ENCODE data around the gene MAD2L1.

Gene MAD2L1

DNA sequence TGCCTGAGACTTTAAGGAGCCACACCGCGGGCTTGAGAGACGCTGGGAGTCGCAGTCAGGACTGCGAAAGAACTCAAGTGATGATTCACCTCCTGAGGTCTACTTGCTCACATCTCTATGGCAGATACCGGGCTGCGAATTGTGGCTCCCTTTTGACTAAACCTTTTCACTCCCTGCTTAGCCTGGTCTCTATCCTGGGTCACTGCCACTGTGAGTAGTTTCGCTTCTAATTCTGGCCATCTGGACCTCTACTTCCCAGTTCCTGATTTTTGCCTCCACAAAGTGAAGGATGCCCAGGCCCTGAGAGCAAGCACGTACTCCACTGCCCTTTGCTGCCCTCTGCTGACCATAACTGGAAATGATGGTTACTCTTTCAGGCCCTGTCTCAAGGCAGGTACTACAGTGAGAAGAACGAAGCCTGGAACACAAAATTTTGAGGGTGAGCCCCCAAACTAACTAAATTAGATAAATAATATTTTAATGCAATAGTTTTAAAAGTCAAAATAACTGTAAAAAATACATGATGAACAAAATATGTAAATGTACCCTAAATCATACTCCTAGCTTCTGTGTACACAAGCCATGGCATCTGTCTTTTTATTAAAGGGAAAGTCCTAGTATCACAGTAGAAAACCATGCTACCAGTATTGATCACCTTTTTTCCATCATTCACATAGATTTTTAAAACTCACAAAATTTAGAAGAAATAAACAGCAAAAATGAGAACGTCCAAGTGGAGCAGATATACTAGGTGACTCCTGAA lies 16.7 kb downstream of the MAD2L1 start:
- Histone ChIP-seq H3K4me1 (ENCODE audit: control insufficient read depth, insufficient read depth, low read length) (no peaks in the 10 kb centered on the region), H3K9me3 (ENCODE audit: control insufficient read depth, insufficient read depth, low read depth, low read length) (no peaks in the 10 kb centered on the region), H3K4me3 (ENCODE audit: low read depth, low read length) (no peak overlapping the region), H3K36me3 (ENCODE audit: control insufficient read depth in 2 of 2, insufficient read depth in 1 of 2, low read length in 2 of 2) (peaks cover 0 to 5% of the 10 kb centered on the region in 2 experiments; a peak in 1 of 3 replicates), H3K27ac (ENCODE audit: extremely low read depth, low read depth, low read length) (no peak overlapping the region)
- no peak for TF ChIP-seq SETDB1 (IDR thresholded peaks at IDR 0.05; ENCODE audit: insufficient read length, low read length)
- no peak for TF ChIP-seq ZNF214 (tag by site-specific recombination; IDR thresholded peaks at IDR 0.05; ENCODE audit: borderline replicate concordance)
- peak; percentile 46; the same call in 1 of the 2 replicates for TF ChIP-seq ZSCAN30 (tag by site-specific recombination; IDR thresholded peaks at IDR 0.05)
- TF ChIP-seq ZNF654 (tag by site-specific recombination; IDR thresholded peaks at IDR 0.05; ENCODE audit: low read depth): peak; percentile 87
- no peak for TF ChIP-seq ZNF175 (tag by site-specific recombination; IDR thresholded peaks at IDR 0.05)
- TF ChIP-seq, protein P1, sequence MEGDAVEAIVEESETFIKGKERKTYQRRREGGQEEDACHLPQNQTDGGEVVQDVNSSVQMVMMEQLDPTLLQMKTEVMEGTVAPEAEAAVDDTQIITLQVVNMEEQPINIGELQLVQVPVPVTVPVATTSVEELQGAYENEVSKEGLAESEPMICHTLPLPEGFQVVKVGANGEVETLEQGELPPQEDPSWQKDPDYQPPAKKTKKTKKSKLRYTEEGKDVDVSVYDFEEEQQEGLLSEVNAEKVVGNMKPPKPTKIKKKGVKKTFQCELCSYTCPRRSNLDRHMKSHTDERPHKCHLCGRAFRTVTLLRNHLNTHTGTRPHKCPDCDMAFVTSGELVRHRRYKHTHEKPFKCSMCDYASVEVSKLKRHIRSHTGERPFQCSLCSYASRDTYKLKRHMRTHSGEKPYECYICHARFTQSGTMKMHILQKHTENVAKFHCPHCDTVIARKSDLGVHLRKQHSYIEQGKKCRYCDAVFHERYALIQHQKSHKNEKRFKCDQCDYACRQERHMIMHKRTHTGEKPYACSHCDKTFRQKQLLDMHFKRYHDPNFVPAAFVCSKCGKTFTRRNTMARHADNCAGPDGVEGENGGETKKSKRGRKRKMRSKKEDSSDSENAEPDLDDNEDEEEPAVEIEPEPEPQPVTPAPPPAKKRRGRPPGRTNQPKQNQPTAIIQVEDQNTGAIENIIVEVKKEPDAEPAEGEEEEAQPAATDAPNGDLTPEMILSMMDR (tag by site-specific recombination; IDR thresholded peaks at IDR 0.05): peak; percentile 47
- TF ChIP-seq, protein P2, sequence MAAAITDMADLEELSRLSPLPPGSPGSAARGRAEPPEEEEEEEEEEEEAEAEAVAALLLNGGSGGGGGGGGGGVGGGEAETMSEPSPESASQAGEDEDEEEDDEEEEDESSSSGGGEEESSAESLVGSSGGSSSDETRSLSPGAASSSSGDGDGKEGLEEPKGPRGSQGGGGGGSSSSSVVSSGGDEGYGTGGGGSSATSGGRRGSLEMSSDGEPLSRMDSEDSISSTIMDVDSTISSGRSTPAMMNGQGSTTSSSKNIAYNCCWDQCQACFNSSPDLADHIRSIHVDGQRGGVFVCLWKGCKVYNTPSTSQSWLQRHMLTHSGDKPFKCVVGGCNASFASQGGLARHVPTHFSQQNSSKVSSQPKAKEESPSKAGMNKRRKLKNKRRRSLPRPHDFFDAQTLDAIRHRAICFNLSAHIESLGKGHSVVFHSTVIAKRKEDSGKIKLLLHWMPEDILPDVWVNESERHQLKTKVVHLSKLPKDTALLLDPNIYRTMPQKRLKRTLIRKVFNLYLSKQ (tag by site-specific recombination; IDR thresholded peaks at IDR 0.05; ENCODE audit: borderline replicate concordance): no peak
- TF ChIP-seq, protein P3, sequence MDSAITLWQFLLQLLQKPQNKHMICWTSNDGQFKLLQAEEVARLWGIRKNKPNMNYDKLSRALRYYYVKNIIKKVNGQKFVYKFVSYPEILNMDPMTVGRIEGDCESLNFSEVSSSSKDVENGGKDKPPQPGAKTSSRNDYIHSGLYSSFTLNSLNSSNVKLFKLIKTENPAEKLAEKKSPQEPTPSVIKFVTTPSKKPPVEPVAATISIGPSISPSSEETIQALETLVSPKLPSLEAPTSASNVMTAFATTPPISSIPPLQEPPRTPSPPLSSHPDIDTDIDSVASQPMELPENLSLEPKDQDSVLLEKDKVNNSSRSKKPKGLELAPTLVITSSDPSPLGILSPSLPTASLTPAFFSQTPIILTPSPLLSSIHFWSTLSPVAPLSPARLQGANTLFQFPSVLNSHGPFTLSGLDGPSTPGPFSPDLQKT (IDR thresholded peaks at IDR 0.05; ENCODE audit: borderline replicate concordance, low read depth, low read length): no peak
- no peak for TF ChIP-seq KLF7 (tag by site-specific recombination; IDR thresholded peaks at IDR 0.05; ENCODE audit: borderline replicate concordance)
- TF ChIP-seq ZNF48 (tag by site-specific recombination; IDR thresholded peaks at IDR 0.05): no peak
- TF ChIP-seq SCRT2 (tag by site-specific recombination; IDR thresholded peaks at IDR 0.05): no peak
- ChIA-PET POLR2A (no interaction called here), CTCF (interaction anchor here (0.6 to 2.5 kb wide), 6 partner anchors 68 to 502 kb away, joined by 3 to 7 read pairs (median 4); partner anchors contain the start of gene PDE5A)

DNA sequence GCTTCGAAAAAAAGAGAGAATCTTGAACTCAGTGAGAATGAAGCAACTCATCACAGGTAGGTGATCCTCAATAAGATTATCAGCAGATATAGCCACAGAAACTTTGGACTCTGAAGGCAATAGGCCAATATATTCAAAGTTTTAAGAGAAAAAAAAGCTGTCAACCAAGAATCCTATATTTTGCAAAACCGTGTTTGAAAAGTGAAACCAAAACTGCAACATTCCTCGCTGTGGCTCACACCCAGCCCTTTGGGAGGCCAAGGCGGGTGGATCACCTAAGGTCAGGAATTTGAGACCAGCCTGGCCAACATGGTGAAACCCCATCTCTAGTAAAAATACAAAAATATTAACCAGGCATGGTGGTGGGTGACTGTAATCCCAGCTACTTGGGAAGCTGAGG lies 22.8 kb downstream of the MAD2L1 start:
- TF ChIP-seq SETDB1 (IDR thresholded peaks at IDR 0.05; ENCODE audit: insufficient read length, low read length) (peak; percentile 62), ZNF701 (tag by site-specific recombination; IDR thresholded peaks at IDR 0.05) (no peak)
- no peak overlapping the region for H3K27ac ChIP-seq (ENCODE audit: extremely low read depth, low read depth, low read length)
- ChIA-PET CTCF (interaction anchor here (0.7 kb wide), 1 partner anchor 17 kb away, joined by 4 read pairs; no protein-coding TSS in a partner anchor), POLR2A (no interaction called here)
- H3K4me1 ChIP-seq (ENCODE audit: control insufficient read depth, insufficient read depth, low read length): no peaks in the 10 kb centered on the region
- H3K4me3 ChIP-seq (ENCODE audit: low read depth, low read length): no peak overlapping the region
- no peaks in the 10 kb centered on the region for H3K36me3 ChIP-seq (ENCODE audit: control insufficient read depth in 2 of 2, insufficient read depth in 1 of 2, low read length in 2 of 2)
- no peaks in the 10 kb centered on the region for H3K9me3 ChIP-seq (ENCODE audit: control insufficient read depth, insufficient read depth, low read depth, low read length)

DNA sequence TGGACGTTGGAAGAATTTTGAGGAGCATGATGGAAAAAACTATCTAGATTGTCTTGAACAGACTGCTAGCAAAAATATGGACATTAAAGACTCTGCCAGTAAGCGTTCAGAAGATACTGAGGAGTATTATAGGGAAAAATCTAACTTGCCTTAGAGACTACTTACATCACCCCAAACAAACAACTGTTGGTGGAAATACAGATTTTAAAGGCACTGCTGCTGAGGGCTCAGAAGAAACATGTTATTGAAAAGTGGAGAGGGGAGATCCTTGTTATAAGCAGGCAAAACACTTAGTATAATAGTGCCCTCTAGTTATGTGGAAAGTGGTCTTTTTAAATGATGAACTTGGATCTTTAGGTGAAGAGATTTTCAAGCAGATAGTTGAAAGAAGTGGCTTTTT lies 29.2 kb downstream of the MAD2L1 start:
- CTCF ChIA-PET: no interaction called here

More for the DNA sequence above, 29.2 kb downstream of the MAD2L1 start:
- H3K4me1 ChIP-seq (ENCODE audit: control insufficient read depth, insufficient read depth, low read length): no peaks in the 10 kb centered on the region
- H3K9me3 ChIP-seq (ENCODE audit: control insufficient read depth, insufficient read depth, low read depth, low read length): no peaks in the 10 kb centered on the region
- no peak for TF ChIP-seq ZNF391 (tag by site-specific recombination; IDR thresholded peaks at IDR 0.05; ENCODE audit: borderline replicate concordance, low read depth)
- TF ChIP-seq, protein P1 (tag by site-specific recombination; IDR thresholded peaks at IDR 0.05): 0 out of 2 replicates have a peak, but pooled peaks have one; percentile 9
- no peak overlapping the region for H3K27ac ChIP-seq (ENCODE audit: extremely low read depth, low read depth, low read length)
- H3K4me3 ChIP-seq (ENCODE audit: low read depth, low read length): no peak overlapping the region
- no peaks in the 10 kb centered on the region for H3K36me3 ChIP-seq (ENCODE audit: control insufficient read depth in 2 of 2, insufficient read depth in 1 of 2, low read length in 2 of 2)
- POLR2A ChIA-PET: no interaction called here
